ENCODE results near the gene CLK2.
"Not testable (repeated sequence)": the region's sequence is repeated elsewhere in the genome, so short reads cannot be mapped to it uniquely, and the experiment has no call there.

CLK2 gene

GRCh38 chr1:155295942-155296267 is 22.6 kb upstream of the CLK2 start:
- DNase-seq = no peak

- no peak for DNase-seq
These were observed 22.1 kb upstream of the CLK2 start for GRCh38 chr1:155295183-155295941.

- DNase-seq = no peak
These were observed 21.3 kb upstream of the CLK2 start for GRCh38 chr1:155294520-155295182.

GRCh38 chr1:155293086-155293749 is 19.9 kb upstream of the CLK2 start:
- DNase-seq = no peak

- not testable (repeated sequence) for DNase-seq
These were observed 17.7 kb upstream of the CLK2 start for GRCh38 chr1:155291006-155291405.

GRCh38 chr1:155287987-155288543 is 14.8 kb upstream of the CLK2 start:
- no peak for DNase-seq

- no peak for DNase-seq
These were observed 13.2 kb upstream of the CLK2 start for GRCh38 chr1:155286544-155286943.

GRCh38 chr1:155285631-155286044 is 12.3 kb upstream of the CLK2 start:
- DNase-seq = no peak

- no peak for DNase-seq
These were observed 11.8 kb upstream of the CLK2 start for GRCh38 chr1:155285063-155285462.

- DNase-seq = no peak
These were observed 11.2 kb upstream of the CLK2 start for GRCh38 chr1:155284476-155284875.

- DNase-seq = no peak
These were observed 9.3 kb upstream of the CLK2 start for GRCh38 chr1:155282488-155283091.

GRCh38 chr1:155279268-155279667 is 6.0 kb upstream of the CLK2 start:
- no peak for DNase-seq

GRCh38 chr1:155278689-155279160 is 5.4 kb upstream of the CLK2 start:
- no peak for DNase-seq

GRCh38 chr1:155277902-155278688 is 4.8 kb upstream of the CLK2 start:
- peak; percentile 71 for DNase-seq

GRCh38 chr1:155277070-155277901 is 4.0 kb upstream of the CLK2 start, which contains the start of gene HCN3:
TSS of gene HCN3 (plus strand) at chr1:155277463. CDS start at chr1:155277591, 128 bp downstream.
- peak; percentile 90 for DNase-seq

GRCh38 chr1:155272466-155273342 is 600 bp downstream of the CLK2 start:
- DNase-seq = peak; percentile 29

GRCh38 chr1:155269381-155269780 is 3.9 kb downstream of the CLK2 start:
- DNase-seq = no peak

GRCh38 chr1:155268630-155269029 is 4.7 kb downstream of the CLK2 start:
- DNase-seq = no peak

GRCh38 chr1:155267373-155267772 is 5.9 kb downstream of the CLK2 start:
- no peak for DNase-seq

- no peak for DNase-seq
These were observed 6.8 kb downstream of the CLK2 start for GRCh38 chr1:155266553-155266952.

All from activated T-cell treated with anti-CD3 and anti-CD28 coated beads for 4 hours (primary cell).